Activated CD8-positive, alpha-beta T cell treated with anti-CD3 and anti-CD28 coated beads, Interleukin-2, amount 10 ng/mL, durations not matched to agents 7 days and 5 days (primary cell): ENCODE data around the gene HIVEP3. TPM values are rescaled to one million over a fixed set of nuclear protein-coding genes. Genes with fewer than 3 reads are reported as not detected.
"Not testable (repeated sequence)": the region's sequence is repeated elsewhere in the genome, so short reads cannot be mapped to it uniquely, and the experiment has no call there.

ENCODE experiments used
- ATAC-seq: fragments of 150-1000 bp; cut with Tn5 transposase; one replicate; pipeline ENCODE4 v1.10.0; 2021; ENCODE audit warnings: moderate library complexity
- CTCF ChIA-PET: fragments of 350-600 bp; sonication (Branson Sonifier 250); formaldehyde crosslinking; loops from one replicate; lab custom pipeline; 2021; ENCODE audit warnings: antibody characterized with exemption; lab: Charles Lee
- POLR2A ChIA-PET: fragments of 350-600 bp; sonication (Branson Sonifier 250); formaldehyde crosslinking; loops from one replicate; lab custom pipeline; 2021; ENCODE audit warnings: antibody characterized with exemption; lab: Charles Lee
- DNase-seq: peaks from one replicate; pipeline ENCODE4 v3.0.0-alpha.2; 2020
- H3K27ac Mint-ChIP-seq: one replicate; pipeline ENCODE4 v1.8.0; 2021; ENCODE audit warnings: mild to moderate bottlenecking, mixed read lengths
- H3K27me3 Mint-ChIP-seq: one replicate; pipeline ENCODE4 v1.8.0; 2021; ENCODE audit warnings: low read depth, mixed read lengths
- H3K36me3 Mint-ChIP-seq: one replicate; pipeline ENCODE4 v1.8.0; 2021; ENCODE audit warnings: low read depth, mixed read lengths
- H3K4me1 Mint-ChIP-seq: one replicate; pipeline ENCODE4 v1.8.0; 2021; ENCODE audit warnings: low read depth, mixed read lengths
- H3K4me3 Mint-ChIP-seq: one replicate; pipeline ENCODE4 v1.8.0; 2021; ENCODE audit warnings: mild to moderate bottlenecking, mixed read lengths
- H3K9me3 Mint-ChIP-seq: one replicate; pipeline ENCODE4 v1.8.0; 2022; ENCODE audit warnings: mixed read lengths; ENCODE audit not compliant: insufficient read depth
- total RNA-seq, 2 experiments: library from RNA; stranded (reverse); gene quantifications; one replicate each; pipeline ENCODE4 v1.2.3, GENCODE V29; 2021

Gene HIVEP3
- total RNA-seq, 2 experiments from 2014 or later, result 10.8 to 11.8 TPM

GRCh38 chr1:41921271-41921670 lies 2.5 kb upstream of the HIVEP3 start:
- not testable (repeated sequence) for DNase-seq, H3K4me3 Mint-ChIP-seq, H3K27ac Mint-ChIP-seq, H3K36me3 Mint-ChIP-seq, H3K9me3 Mint-ChIP-seq, ATAC-seq
- POLR2A ChIA-PET, result interaction anchor here (2.4 kb wide), 1 partner anchor 30 kb away, joined by 26 read pairs; no protein-coding TSS in a partner anchor
- CTCF ChIA-PET, result interaction anchor here (1.9 kb wide), 1 partner anchor 16 kb away, joined by 4 read pairs; no protein-coding TSS in a partner anchor
- peaks cover 11% of the 10 kb centered on the region for H3K27me3 Mint-ChIP-seq
- H3K4me1 Mint-ChIP-seq, result peaks cover 43% of the 10 kb centered on the region

- Mint-ChIP-seq H3K27ac (peak overlapping the region; percentile 98), H3K4me3 (peak overlapping the region; percentile 95), H3K36me3 (peaks cover 7% of the 10 kb centered on the region), H3K9me3 (peaks cover 4% of the 10 kb centered on the region), H3K27me3 (peaks cover 8% of the 10 kb centered on the region), H3K4me1 (peaks cover 49% of the 10 kb centered on the region)
- ATAC-seq, result no peak
- CTCF ChIA-PET, result interaction anchor here (0.6 to 6.1 kb wide), 7 partner anchors 11 to 257 kb away, joined by 3 to 71 read pairs (median 4); no protein-coding TSS in a partner anchor
- POLR2A ChIA-PET, result interaction anchor here (0.6 to 2.4 kb wide), 8 partner anchors 11 to 737 kb away, joined by 3 to 26 read pairs (median 4); no protein-coding TSS in a partner anchor
- DNase-seq, result no peak
Observed at GRCh38 chr1:41920658-41921057, 1.9 kb upstream of the HIVEP3 start.

- peaks cover 4% of the 10 kb centered on the region for H3K9me3 Mint-ChIP-seq
- H3K4me1 Mint-ChIP-seq, result peaks cover 56% of the 10 kb centered on the region
- H3K4me3 Mint-ChIP-seq, result peak overlapping the region; percentile 95
- POLR2A ChIA-PET, result interaction anchor here (0.6 to 2.4 kb wide), 10 partner anchors 10 to 738 kb away, joined by 3 to 26 read pairs (median 4); no protein-coding TSS in a partner anchor
- DNase-seq (peak; percentile 91), ATAC-seq (peak; percentile 95)
- peaks cover 8% of the 10 kb centered on the region for H3K27me3 Mint-ChIP-seq
- H3K36me3 Mint-ChIP-seq, result peaks cover 7% of the 10 kb centered on the region
- CTCF ChIA-PET, result interaction anchor here (0.6 to 6.1 kb wide), 9 partner anchors 10 to 404 kb away, joined by 3 to 71 read pairs (median 4); no protein-coding TSS in a partner anchor
- H3K27ac Mint-ChIP-seq, result peak overlapping the region; percentile 98
Observed at GRCh38 chr1:41919764-41920397, 1.2 kb upstream of the HIVEP3 start.

GRCh38 chr1:41919131-41919530 lies 409 bp upstream of the HIVEP3 start:
- ChIA-PET CTCF (interaction anchor here (0.8 to 6.1 kb wide), 6 partner anchors 9 to 404 kb away, joined by 3 to 71 read pairs (median 4); no protein-coding TSS in a partner anchor), POLR2A (interaction anchor here (0.7 to 2.4 kb wide), 6 partner anchors 10 to 28 kb away, joined by 3 to 26 read pairs (median 6); no protein-coding TSS in a partner anchor)
- H3K9me3 Mint-ChIP-seq, result peaks cover 4% of the 10 kb centered on the region
- peak overlapping the region; percentile 95 for H3K4me3 Mint-ChIP-seq
- ATAC-seq (no peak), DNase-seq (no peak)
- peak overlapping the region; percentile 98 for H3K27ac Mint-ChIP-seq
- peaks cover 8% of the 10 kb centered on the region for H3K27me3 Mint-ChIP-seq
- peaks cover 9% of the 10 kb centered on the region for H3K36me3 Mint-ChIP-seq
- peaks cover 63% of the 10 kb centered on the region for H3K4me1 Mint-ChIP-seq

- Mint-ChIP-seq H3K27me3 (peaks cover 6% of the 10 kb centered on the region), H3K27ac (peak overlapping the region; percentile 89), H3K36me3 (peaks cover 12% of the 10 kb centered on the region), H3K9me3 (peaks cover 4% of the 10 kb centered on the region), H3K4me1 (peaks cover 73% of the 10 kb centered on the region), H3K4me3 (peak overlapping the region; percentile 77)
- DNase-seq (peak; percentile 52), ATAC-seq (peak; percentile 36)
- ChIA-PET POLR2A (interaction anchor here (1.7 to 2.9 kb wide), 2 partner anchors 15 to 26 kb away, joined by 4 to 19 read pairs; no protein-coding TSS in a partner anchor), CTCF (interaction anchor here (6.1 kb wide), 1 partner anchor 27 kb away, joined by 71 read pairs; no protein-coding TSS in a partner anchor)
Observed at GRCh38 chr1:41917835-41918449, 780 bp downstream of the HIVEP3 start.

- ATAC-seq (no peak), DNase-seq (no peak)
- H3K9me3 Mint-ChIP-seq, result peaks cover 4% of the 10 kb centered on the region
- peak overlapping the region; percentile 89 for H3K27ac Mint-ChIP-seq
- H3K4me1 Mint-ChIP-seq, result peaks cover 79% of the 10 kb centered on the region
- peak overlapping the region; percentile 77 for H3K4me3 Mint-ChIP-seq
- H3K36me3 Mint-ChIP-seq, result peaks cover 12% of the 10 kb centered on the region
- CTCF ChIA-PET, result interaction anchor here (1.2 to 6.1 kb wide), 4 partner anchors 18 to 343 kb away, joined by 4 to 71 read pairs (median 8); no protein-coding TSS in a partner anchor
- POLR2A ChIA-PET, result interaction anchor here (0.6 to 2.9 kb wide), 3 partner anchors 15 to 25 kb away, joined by 3 to 19 read pairs (median 4); no protein-coding TSS in a partner anchor
- peaks cover 6% of the 10 kb centered on the region for H3K27me3 Mint-ChIP-seq
Observed at GRCh38 chr1:41917076-41917475, 1.6 kb downstream of the HIVEP3 start.

GRCh38 chr1:41915786-41916571 lies 2.7 kb downstream of the HIVEP3 start:
- H3K4me3 Mint-ChIP-seq, result peak overlapping the region; percentile 77
- ChIA-PET POLR2A (interaction anchor here (1.0 to 2.9 kb wide), 2 partner anchors 13 to 24 kb away, joined by 3 to 19 read pairs; no protein-coding TSS in a partner anchor), CTCF (interaction anchor here (1.0 to 6.1 kb wide), 7 partner anchors 8 to 342 kb away, joined by 3 to 71 read pairs (median 6); no protein-coding TSS in a partner anchor)
- H3K27me3 Mint-ChIP-seq, result no peaks in the 10 kb centered on the region
- peaks cover 78% of the 10 kb centered on the region for H3K4me1 Mint-ChIP-seq
- DNase-seq, result no peak
- H3K9me3 Mint-ChIP-seq, result peaks cover 2% of the 10 kb centered on the region
- H3K27ac Mint-ChIP-seq, result peak overlapping the region; percentile 89
- ATAC-seq, result no peak
- peaks cover 12% of the 10 kb centered on the region for H3K36me3 Mint-ChIP-seq

- Mint-ChIP-seq H3K36me3 (peaks cover 8% of the 10 kb centered on the region), H3K27ac (peak overlapping the region; percentile 91), H3K9me3 (no peaks in the 10 kb centered on the region), H3K4me3 (peak overlapping the region; percentile 28), H3K27me3 (no peaks in the 10 kb centered on the region), H3K4me1 (peaks cover 65% of the 10 kb centered on the region)
- POLR2A ChIA-PET, result no interaction called here
- peak; percentile 62 for ATAC-seq
- DNase-seq, result peak; percentile 50
- CTCF ChIA-PET, result interaction anchor here (1.2 to 6.1 kb wide), 3 partner anchors 23 to 103 kb away, joined by 4 to 71 read pairs (median 4); no protein-coding TSS in a partner anchor
Observed at GRCh38 chr1:41914516-41914915, 4.2 kb downstream of the HIVEP3 start.

- H3K4me3 Mint-ChIP-seq, result no peak overlapping the region
- POLR2A ChIA-PET, result no interaction called here
- no peak for ATAC-seq
- peaks cover 51% of the 10 kb centered on the region for H3K4me1 Mint-ChIP-seq
- no peaks in the 10 kb centered on the region for H3K27me3 Mint-ChIP-seq
- no peak for DNase-seq
- peaks cover under 1% of the 10 kb centered on the region for H3K9me3 Mint-ChIP-seq
- H3K27ac Mint-ChIP-seq, result no peak overlapping the region
- peaks cover 14% of the 10 kb centered on the region for H3K36me3 Mint-ChIP-seq
- CTCF ChIA-PET, result interaction anchor here (1.2 kb wide), 1 partner anchor 21 kb away, joined by 4 read pairs; no protein-coding TSS in a partner anchor
Observed at GRCh38 chr1:41913014-41913413, 5.7 kb downstream of the HIVEP3 start.

- Mint-ChIP-seq H3K4me3 (no peak overlapping the region), H3K27me3 (no peaks in the 10 kb centered on the region), H3K4me1 (peaks cover 34% of the 10 kb centered on the region), H3K27ac (no peak overlapping the region), H3K36me3 (peaks cover 12% of the 10 kb centered on the region), H3K9me3 (peaks cover 4% of the 10 kb centered on the region)
- POLR2A ChIA-PET, result interaction anchor here (0.7 to 2.1 kb wide), 2 partner anchors 11 to 12 kb away, joined by 3 to 6 read pairs; partner anchors contain the start of gene HIVEP3
- DNase-seq, result no peak
- no peak for ATAC-seq
- CTCF ChIA-PET, result interaction anchor here (1.0 to 1.9 kb wide), 2 partner anchors 9 to 16 kb away, joined by 3 to 9 read pairs; no protein-coding TSS in a partner anchor
Observed at GRCh38 chr1:41908288-41908895, 10.3 kb downstream of the HIVEP3 start.
